MCF 10A (cell line): ENCODE measurements around the gene GAMT. TPM values are rescaled to one million over a fixed set of nuclear protein-coding genes. Genes with fewer than 3 reads are reported as not detected.

Source experiments
- BruUV-seq: library from RNA; stranded (reverse); fragments of 400-500 nt; replicated peaks from 2 replicates; lab custom pipeline; 2021; lab: Mats Ljungman, UMichigan
- CTCF ChIA-PET: fragments of 300-600 bp; sonication (Branson Sonifier 250); formaldehyde crosslinking; extraction: SDS; loops from one replicate; lab custom pipeline; 2021; ENCODE audit warnings: antibody characterized with exemption, inconsistent platforms; lab: Yijun Ruan, JAX
- POLR2A ChIA-PET: fragments of 300-600, 350-650 bp; sonication (Branson Sonifier 250); formaldehyde crosslinking; extraction: SDS; loops from one replicate; lab custom pipeline; 2020; ENCODE audit warnings: antibody characterized with exemption, inconsistent platforms; lab: Yijun Ruan, JAX
- DNase-seq: peaks from one replicate; pipeline ENCODE4 v3.0.0-alpha.2; 2018; ENCODE audit not compliant: unreplicated experiment
- H3K27ac Mint-ChIP-seq: one replicate; pipeline ENCODE4 v1.8.0; 2022; ENCODE audit warnings: mild to moderate bottlenecking, low read depth, mixed read lengths; ENCODE audit not compliant: unreplicated experiment
- H3K27me3 Mint-ChIP-seq: one replicate; pipeline ENCODE4 v1.8.0; 2022; ENCODE audit warnings: mixed read lengths; ENCODE audit not compliant: insufficient read depth, unreplicated experiment
- H3K36me3 Mint-ChIP-seq: one replicate; pipeline ENCODE4 v1.8.0; 2022; ENCODE audit warnings: mild to moderate bottlenecking, moderate library complexity, mixed read lengths; ENCODE audit not compliant: insufficient read depth, unreplicated experiment
- H3K4me1 Mint-ChIP-seq: one replicate; pipeline ENCODE4 v1.8.0; 2022; ENCODE audit warnings: mixed read lengths; ENCODE audit not compliant: insufficient read depth, unreplicated experiment
- H3K4me3 Mint-ChIP-seq: one replicate; pipeline ENCODE4 v1.8.0; 2022; ENCODE audit warnings: mild to moderate bottlenecking, moderate library complexity, mixed read lengths; ENCODE audit not compliant: unreplicated experiment
- H3K9me3 Mint-ChIP-seq: one replicate; pipeline ENCODE4 v1.8.0; 2022; ENCODE audit warnings: mixed read lengths; ENCODE audit not compliant: unreplicated experiment
- intact Hi-C: fragments of 100-400 bp; cut with micrococcal nuclease; formaldehyde crosslinking; loops from 2 replicates; pipeline ENCODE4 v1.14.1; 2022
- total RNA-seq: library from RNA; stranded (reverse); gene quantifications from 2 replicates; pipeline ENCODE4 v1.2.3, GENCODE V29; 2022
- TF ChIP-seq, protein P1 (sequence below): fragments of 200-600 bp; IDR thresholded peaks from one replicate; pipeline ENCODE4 v1.8.0; 2022; ENCODE audit warnings: antibody characterized with exemption, mild to moderate bottlenecking; ENCODE audit not compliant: unreplicated experiment

GAMT gene
- total RNA-seq, 1 experiment from 2014 or later = 7.0 TPM

- intact Hi-C loops = no loop called here
- peaks cover 25% of the 10 kb centered on the region for H3K36me3 Mint-ChIP-seq
- no peak for DNase-seq
- H3K27ac Mint-ChIP-seq = no peak overlapping the region
- TF ChIP-seq, protein P1, sequence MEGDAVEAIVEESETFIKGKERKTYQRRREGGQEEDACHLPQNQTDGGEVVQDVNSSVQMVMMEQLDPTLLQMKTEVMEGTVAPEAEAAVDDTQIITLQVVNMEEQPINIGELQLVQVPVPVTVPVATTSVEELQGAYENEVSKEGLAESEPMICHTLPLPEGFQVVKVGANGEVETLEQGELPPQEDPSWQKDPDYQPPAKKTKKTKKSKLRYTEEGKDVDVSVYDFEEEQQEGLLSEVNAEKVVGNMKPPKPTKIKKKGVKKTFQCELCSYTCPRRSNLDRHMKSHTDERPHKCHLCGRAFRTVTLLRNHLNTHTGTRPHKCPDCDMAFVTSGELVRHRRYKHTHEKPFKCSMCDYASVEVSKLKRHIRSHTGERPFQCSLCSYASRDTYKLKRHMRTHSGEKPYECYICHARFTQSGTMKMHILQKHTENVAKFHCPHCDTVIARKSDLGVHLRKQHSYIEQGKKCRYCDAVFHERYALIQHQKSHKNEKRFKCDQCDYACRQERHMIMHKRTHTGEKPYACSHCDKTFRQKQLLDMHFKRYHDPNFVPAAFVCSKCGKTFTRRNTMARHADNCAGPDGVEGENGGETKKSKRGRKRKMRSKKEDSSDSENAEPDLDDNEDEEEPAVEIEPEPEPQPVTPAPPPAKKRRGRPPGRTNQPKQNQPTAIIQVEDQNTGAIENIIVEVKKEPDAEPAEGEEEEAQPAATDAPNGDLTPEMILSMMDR = no peak
- POLR2A ChIA-PET = interaction anchor here (0.5 kb wide), 1 partner anchor 52 kb away, joined by 3 read pairs; no protein-coding TSS in a partner anchor
- H3K4me3 Mint-ChIP-seq = peak overlapping the region; percentile 52
- peaks cover 5% of the 10 kb centered on the region for H3K4me1 Mint-ChIP-seq
- H3K27me3 Mint-ChIP-seq = peaks cover 43% of the 10 kb centered on the region
- no TSS peak for BruUV-seq
- CTCF ChIA-PET = no interaction called here
- H3K9me3 Mint-ChIP-seq = no peaks in the 10 kb centered on the region
Measured at GRCh38 chr19:1447504-1447903, 46.2 kb upstream of the GAMT start.

DNA sequence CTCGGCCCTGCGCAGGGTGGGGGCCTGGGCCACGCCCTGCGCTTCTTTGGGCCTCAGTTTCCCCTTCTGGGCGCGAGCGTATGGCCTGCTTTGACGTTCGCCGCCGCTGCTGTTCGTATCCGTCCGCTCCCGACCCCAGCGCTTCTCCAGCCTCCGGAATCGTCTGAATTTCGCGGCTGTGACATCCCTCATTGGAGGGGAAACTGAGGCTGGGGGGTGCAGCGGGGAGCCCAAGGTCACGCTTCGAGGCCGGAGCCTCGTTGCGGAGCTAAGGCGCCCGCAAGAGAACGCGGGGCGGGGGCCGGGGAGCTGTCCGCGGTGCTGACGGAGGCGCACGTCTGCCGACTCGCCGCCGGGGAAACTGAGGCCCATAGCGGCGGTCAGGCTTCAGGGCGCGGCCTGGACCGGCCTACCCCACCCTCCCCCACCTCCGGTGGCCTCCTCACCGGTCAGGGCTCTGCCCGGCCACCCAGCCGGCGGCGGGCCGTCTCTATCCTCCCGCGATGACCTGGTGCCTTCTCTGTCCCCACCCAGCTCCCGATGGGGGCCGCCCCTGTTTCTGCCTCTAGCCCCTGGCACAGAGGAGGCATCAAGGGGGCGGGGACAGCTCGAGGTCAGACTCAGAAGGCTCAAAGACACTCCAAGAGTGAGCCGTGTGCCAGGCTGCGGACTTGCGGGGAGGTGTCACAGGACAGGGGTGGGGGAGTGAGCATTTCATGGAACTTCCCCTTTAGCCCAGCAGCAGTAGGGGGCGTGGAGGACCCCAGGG, 45.6 kb upstream of the GAMT start:
- peaks cover 43% of the 10 kb centered on the region for H3K27me3 Mint-ChIP-seq
- no peak overlapping the region for H3K27ac Mint-ChIP-seq
- CTCF ChIA-PET = interaction anchor here (0.6 kb wide), 1 partner anchor 8 kb away, joined by 3 read pairs; no protein-coding TSS in a partner anchor
- intact Hi-C loops = no loop called here
- H3K36me3 Mint-ChIP-seq = peaks cover 31% of the 10 kb centered on the region
- H3K4me3 Mint-ChIP-seq = peak overlapping the region; percentile 52
- no TSS peak for BruUV-seq
- H3K4me1 Mint-ChIP-seq = peaks cover 6% of the 10 kb centered on the region
- POLR2A ChIA-PET = interaction anchor here (0.5 kb wide), 1 partner anchor 51 kb away, joined by 3 read pairs; no protein-coding TSS in a partner anchor
- TF ChIP-seq, protein P1 = no peak
- no peaks in the 10 kb centered on the region for H3K9me3 Mint-ChIP-seq
- DNase-seq = no peak

DNA sequence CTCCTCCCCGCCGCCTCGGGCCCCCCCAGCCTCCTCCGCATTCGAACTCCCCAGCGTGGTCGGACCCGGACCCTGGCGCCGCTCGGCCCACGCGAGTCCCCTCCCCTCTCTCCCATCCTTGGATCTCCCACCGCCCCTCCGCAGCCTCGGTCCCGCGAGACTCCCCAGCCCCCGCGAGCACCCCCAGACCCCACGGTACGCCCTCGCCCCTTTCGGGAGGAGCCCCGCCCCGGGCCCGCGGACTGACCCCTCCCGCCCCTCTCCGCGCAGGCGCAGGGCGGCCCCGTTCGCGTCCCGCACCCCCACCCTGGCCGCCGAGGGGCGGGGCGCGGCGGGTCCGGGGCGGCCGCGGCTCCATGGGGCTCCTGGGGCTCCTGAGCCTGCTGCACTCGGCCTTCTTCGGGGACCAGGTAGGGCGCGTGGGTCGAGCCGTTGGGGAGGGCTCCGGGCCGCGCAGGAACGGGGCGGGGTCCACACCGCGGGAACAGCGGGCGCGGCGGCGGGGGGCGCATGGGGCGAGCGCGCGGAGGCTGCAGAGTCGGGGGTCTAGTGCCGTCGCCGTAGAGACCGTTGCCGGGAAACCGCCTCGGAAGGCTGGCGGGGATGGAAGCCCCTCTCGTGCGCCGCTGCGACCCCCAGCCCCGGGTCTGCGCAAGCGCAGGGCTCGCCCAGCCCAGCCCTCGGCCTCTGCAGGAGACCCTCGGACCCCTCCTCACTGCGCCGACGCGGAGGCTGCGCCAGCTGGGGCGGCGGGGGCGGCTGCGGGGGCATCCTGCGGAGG, 44.8 kb upstream of the GAMT start:
- Mint-ChIP-seq H3K27ac (no peak overlapping the region), H3K27me3 (peaks cover 38% of the 10 kb centered on the region), H3K4me3 (peak overlapping the region; percentile 63), H3K36me3 (peaks cover 38% of the 10 kb centered on the region), H3K9me3 (no peaks in the 10 kb centered on the region), H3K4me1 (peaks cover 6% of the 10 kb centered on the region)
- TF ChIP-seq, protein P1 = no peak
- DNase-seq = no peak
- no TSS peak for BruUV-seq
- intact Hi-C loops = no loop called here
- CTCF ChIA-PET = interaction anchor here (0.5 to 1.2 kb wide), 8 partner anchors 9 to 160 kb away, joined by 3 to 6 read pairs (median 4); no protein-coding TSS in a partner anchor
- POLR2A ChIA-PET = no interaction called here
